Kidney (tissue), 14 donors: ENCODE results near the gene TNFRSF8. TPM values are rescaled to one million over a fixed set of nuclear protein-coding genes. Genes with fewer than 3 reads are reported as not detected.

Experiments used
- DNase-seq, 5 donors: peaks; one replicate each; pipeline ENCODE4 v3.0.0-alpha.2; 2013 to 2020
- FAIRE-seq: peaks from 2 replicates; lab custom pipeline; 2012; peaks lifted over from hg19 to GRCh38; lab: Jason Lieb, UNC
- H3K27ac ChIP-seq, 2 donors: one replicate each; pipeline ENCODE4 v1.7.0; 2013; ENCODE audit warnings: low read depth in 2 of 2, low read length in 2 of 2, inconsistent platforms in 1 of 2
- H3K27me3 ChIP-seq: one replicate; pipeline ENCODE4 v1.7.1; 2013; ENCODE audit warnings: low read length, inconsistent platforms; ENCODE audit not compliant: control insufficient read depth, insufficient read depth
- H3K36me3 ChIP-seq, 3 donors: one replicate each; pipeline versions ENCODE4 v1.7.0 to v1.7.1; 2013; ENCODE audit warnings: low read length in 3 of 3, control low read depth in 1 of 3, inconsistent platforms in 1 of 3; ENCODE audit not compliant: insufficient read depth in 3 of 3, control insufficient read depth in 2 of 3
- H3K4me1 ChIP-seq, 3 donors: one replicate each; pipeline versions ENCODE4 v1.7.0 to v1.7.1; 2013; ENCODE audit warnings: low read length in 3 of 3, inconsistent platforms in 1 of 3, low read depth in 1 of 3; ENCODE audit not compliant: control insufficient read depth in 2 of 3, insufficient read depth in 2 of 3
- H3K4me3 ChIP-seq, 3 donors: one replicate each; pipeline versions ENCODE4 v1.7.0 to v1.8.1; 2013; ENCODE audit warnings: low read length in 3 of 3, control low read depth in 1 of 3, inconsistent platforms in 1 of 3
- H3K9ac ChIP-seq, 3 donors: one replicate each; pipeline versions ENCODE4 v1.7.0 to v1.7.1; 2013; ENCODE audit warnings: low read length in 3 of 3, control low read depth in 1 of 3, inconsistent platforms in 1 of 3
- H3K9me3 ChIP-seq, 3 donors: one replicate each; pipeline versions ENCODE4 v1.7.0 to v1.7.1; 2013; ENCODE audit warnings: low read length in 3 of 3, control low read depth in 1 of 3, inconsistent platforms in 1 of 3; ENCODE audit not compliant: control insufficient read depth in 2 of 3, insufficient read depth in 1 of 3
- intact Hi-C: fragments of 100-400 bp; cut with DNase I; formaldehyde crosslinking; loops from one replicate; pipeline ENCODE4 v1.11.1; 2022
- polyA plus RNA-seq: library from polyadenylated mRNA; stranded (reverse); fragments of 350-450 nt; fragmentation: Illumina TruSeq; extraction: RNeasy Lipid Tissue Mini Kit (QIAGEN cat#74804); gene quantifications from one replicate; pipeline ENCODE4 v1.2.3, GENCODE V29; 2014; ENCODE audit warnings: low read depth, low replicate concordance; ENCODE audit not compliant: insufficient read depth
- total RNA-seq: library from RNA; stranded (reverse); fragmentation: NEBNext Ultra II Directional; extraction: Animal tissue kit (Norgen Biotek cat#: 25700); gene quantifications from one replicate; pipeline ENCODE4 v1.2.1, GENCODE V29; 2021
- TF ChIP-seq, protein P1 (sequence below): IDR thresholded peaks from 3 replicates; pipeline ENCODE4 v1.5.1; 2012; ENCODE audit warnings: mild to moderate bottlenecking, moderate library complexity, borderline replicate concordance; ENCODE audit not compliant: insufficient read depth; ENCODE audit errors: extremely low read depth
- donor health status: control.
- donor health status: control.
- donor health status: control.
- donor health status: control.
- donor health status: control.
- donor health status: DM: yes; HTN: yes; CAD: no.
- donor health status: Normal renal cell carcinoma (clear cell type).

The TNFRSF8 gene
- total and polyA plus RNA-seq, 2 donors from 2014 or later, result 0.94 to 0.97 TPM

GRCh38 chr1:12130466-12131130 lies 67.5 kb downstream of the TNFRSF8 start:
- Histone ChIP-seq H3K9ac (no peak overlapping the region), H3K4me1 (no peaks in the 10 kb centered on the region), H3K36me3 (no peaks in the 10 kb centered on the region), H3K27ac (no peak overlapping the region), H3K4me3 (no peak overlapping the region), H3K9me3 (no peaks in the 10 kb centered on the region), H3K27me3 (no peaks in the 10 kb centered on the region)
- FAIRE-seq (no peak), DNase-seq (no peak)
- TF ChIP-seq, protein P1, sequence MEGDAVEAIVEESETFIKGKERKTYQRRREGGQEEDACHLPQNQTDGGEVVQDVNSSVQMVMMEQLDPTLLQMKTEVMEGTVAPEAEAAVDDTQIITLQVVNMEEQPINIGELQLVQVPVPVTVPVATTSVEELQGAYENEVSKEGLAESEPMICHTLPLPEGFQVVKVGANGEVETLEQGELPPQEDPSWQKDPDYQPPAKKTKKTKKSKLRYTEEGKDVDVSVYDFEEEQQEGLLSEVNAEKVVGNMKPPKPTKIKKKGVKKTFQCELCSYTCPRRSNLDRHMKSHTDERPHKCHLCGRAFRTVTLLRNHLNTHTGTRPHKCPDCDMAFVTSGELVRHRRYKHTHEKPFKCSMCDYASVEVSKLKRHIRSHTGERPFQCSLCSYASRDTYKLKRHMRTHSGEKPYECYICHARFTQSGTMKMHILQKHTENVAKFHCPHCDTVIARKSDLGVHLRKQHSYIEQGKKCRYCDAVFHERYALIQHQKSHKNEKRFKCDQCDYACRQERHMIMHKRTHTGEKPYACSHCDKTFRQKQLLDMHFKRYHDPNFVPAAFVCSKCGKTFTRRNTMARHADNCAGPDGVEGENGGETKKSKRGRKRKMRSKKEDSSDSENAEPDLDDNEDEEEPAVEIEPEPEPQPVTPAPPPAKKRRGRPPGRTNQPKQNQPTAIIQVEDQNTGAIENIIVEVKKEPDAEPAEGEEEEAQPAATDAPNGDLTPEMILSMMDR, result no peak
- intact Hi-C loops, result no loop called here

DNA sequence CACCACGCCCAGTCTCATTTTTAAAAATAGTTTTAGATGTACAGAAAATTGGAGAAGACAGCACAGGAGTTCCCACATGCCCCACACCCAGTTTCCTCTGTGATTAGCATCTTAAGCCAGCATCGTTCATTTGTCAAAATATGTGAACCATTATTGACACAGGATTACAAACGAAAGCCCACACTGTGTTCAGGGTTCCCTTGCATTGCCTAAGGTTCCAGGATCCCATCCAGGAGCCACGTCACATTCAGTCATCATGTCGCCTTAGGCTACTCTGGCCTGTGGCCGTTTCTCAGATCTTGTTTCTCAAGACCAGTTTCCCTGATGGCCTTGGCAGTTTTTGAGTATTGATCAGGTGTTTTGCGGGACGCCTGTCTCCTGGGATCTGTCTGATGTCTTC lies 69.0 kb downstream of the TNFRSF8 start:
- FAIRE-seq, result no peak

DNA sequence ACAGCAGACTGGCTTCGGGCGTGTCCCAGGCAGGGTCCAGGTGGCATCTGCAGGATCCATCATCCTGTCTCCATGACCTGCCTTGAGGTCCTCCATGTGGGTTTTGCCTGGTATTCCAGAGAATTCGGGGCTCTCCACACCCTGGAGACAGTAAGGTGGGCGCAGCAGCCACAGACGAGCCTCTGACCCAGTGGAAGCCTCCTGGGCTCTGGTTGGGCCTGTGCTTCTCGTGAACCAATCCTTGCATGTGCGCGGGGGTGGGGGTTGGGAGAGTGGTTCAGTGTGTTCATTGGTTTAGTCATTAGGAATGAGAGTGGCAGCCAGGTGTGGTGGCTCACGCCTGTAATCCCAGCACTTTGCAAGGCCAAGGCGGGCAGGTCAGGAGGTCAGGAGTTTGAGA lies 71.6 kb downstream of the TNFRSF8 start:
- Histone ChIP-seq H3K4me1 (no peaks in the 10 kb centered on the region), H3K4me3 (no peak overlapping the region), H3K9ac (no peak overlapping the region), H3K27me3 (no peaks in the 10 kb centered on the region), H3K27ac (no peak overlapping the region), H3K9me3 (no peaks in the 10 kb centered on the region), H3K36me3 (no peaks in the 10 kb centered on the region)
- TF ChIP-seq, protein P1, result no peak
- no peak for FAIRE-seq
- intact Hi-C loops, result no loop called here
- peak in 1 of 5 donors; percentile 47 for DNase-seq

More for the DNA sequence above, 69.0 kb downstream of the TNFRSF8 start:
- Histone ChIP-seq H3K9me3 (no peaks in the 10 kb centered on the region), H3K27me3 (no peaks in the 10 kb centered on the region), H3K4me1 (no peaks in the 10 kb centered on the region), H3K4me3 (no peak overlapping the region), H3K9ac (no peak overlapping the region), H3K27ac (no peak overlapping the region), H3K36me3 (no peaks in the 10 kb centered on the region)
- intact Hi-C loops, result no loop called here
- TF ChIP-seq, protein P1, result no peak
- peak in 1 of 5 donors; percentile 28 for DNase-seq
